ENCODE data around the gene DNAI1.

GRCh38 chr9:34479431-34479866, 20.8 kb downstream of the DNAI1 start:
- TF ChIP-seq E2F4 (IDR thresholded peaks at IDR 0.05; ENCODE audit: low read depth, low read length) = no peak
- TF ChIP-seq USF2 (IDR thresholded peaks at IDR 0.05; ENCODE audit: borderline replicate concordance, low read depth, low read length) = no peak
- no peak for TF ChIP-seq POLR2A (IDR thresholded peaks at IDR 0.05; ENCODE audit: low read depth, low read length)
- no peak for TF ChIP-seq JUND (IDR thresholded peaks at IDR 0.05; ENCODE audit: low read depth, low read length)
- no peak for TF ChIP-seq CTCF (IDR thresholded peaks at IDR 0.05 in 2 of 3, conservative IDR thresholded peaks at IDR 0.05 in 1 of 3; ENCODE audit: control insufficient read depth in 2 of 3, extremely low read depth in 1 of 3, insufficient read depth in 1 of 3, low read depth in 3 of 3, low read length in 3 of 3)
- no peak for TF ChIP-seq CHD1 (IDR thresholded peaks at IDR 0.05; ENCODE audit: low read depth, low read length)
- no peak for TF ChIP-seq SUZ12 (IDR thresholded peaks at IDR 0.05; ENCODE audit: unreplicated experiment)

Data from GM12878 (cell line).